Nucleus accumbens (tissue), 56 donors: ENCODE measurements around the gene HMGCL.
"Not testable (repeated sequence)": the region's sequence is repeated elsewhere in the genome, so short reads cannot be mapped to it uniquely, and the experiment has no call there.

Experiments
- DNase-seq, 56 donors: peaks; one replicate each; lab custom pipeline; 2025; lab: John Stamatoyannopoulos, UW

HMGCL gene

GRCh38 chr1:23825076-23825761, at the start of gene HMGCL:
TSS of gene HMGCL (minus strand) at chr1:23825429. CDS start at chr1:23825415, 14 bp downstream.
- peak in 55 of 56 donors; percentile 20 to 95 (median 84) for DNase-seq

DNA sequence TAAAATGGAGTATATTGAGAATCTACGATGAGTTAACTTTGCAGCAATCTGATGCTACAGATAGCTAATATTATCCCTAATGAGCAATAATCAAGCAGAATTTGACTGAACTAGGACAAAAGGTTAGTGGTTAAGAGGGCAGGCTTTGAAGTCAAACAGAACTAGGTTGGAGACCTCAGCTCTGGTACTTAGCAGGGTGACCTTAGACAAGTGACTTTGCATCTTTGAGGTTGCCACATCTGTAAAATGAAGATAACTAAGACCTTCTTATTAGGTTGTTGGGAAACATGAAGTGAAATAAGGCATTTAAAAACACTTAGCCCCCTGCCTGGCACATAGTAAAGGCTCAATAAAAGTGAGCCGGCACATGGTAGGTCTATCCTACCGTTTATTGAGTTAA, 47.2 kb upstream of the HMGCL start:
- no peak for DNase-seq

DNA sequence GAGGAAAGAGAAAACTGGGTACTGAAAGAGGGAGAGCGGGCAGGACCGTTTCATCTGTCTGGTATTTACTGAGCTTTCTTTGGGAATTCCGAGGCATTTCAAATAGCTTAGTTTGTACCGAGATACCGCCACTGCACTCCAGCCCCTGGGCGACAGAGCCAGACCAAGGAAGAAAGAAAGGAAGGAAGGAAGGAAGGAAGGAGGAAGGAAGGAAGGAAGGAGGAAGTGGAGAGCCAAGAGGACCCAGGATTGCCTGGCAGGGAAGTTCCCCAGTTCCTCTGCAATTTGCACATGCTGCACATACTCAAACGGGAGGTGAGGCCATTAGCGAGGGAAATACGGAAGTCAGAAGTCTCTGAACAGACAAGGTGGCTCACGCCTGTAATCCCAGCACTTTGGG, 43.8 kb upstream of the HMGCL start:
- DNase-seq, result peak in 1 of 56 donors; percentile 24

- DNase-seq, result peak in 8 of 56 donors; percentile 11 to 35 (median 28)
These were observed 43.4 kb upstream of the HMGCL start for GRCh38 chr1:23868557-23869016.

- DNase-seq, result peak; percentile 37 to 95 (median 86)
These were observed 42.8 kb upstream of the HMGCL start, which contains the start of gene FUCA1 for GRCh38 chr1:23867895-23868556. TSS of gene FUCA1 (minus strand) at chr1:23868290. CDS start at chr1:23868286, 4 bp downstream.

DNA sequence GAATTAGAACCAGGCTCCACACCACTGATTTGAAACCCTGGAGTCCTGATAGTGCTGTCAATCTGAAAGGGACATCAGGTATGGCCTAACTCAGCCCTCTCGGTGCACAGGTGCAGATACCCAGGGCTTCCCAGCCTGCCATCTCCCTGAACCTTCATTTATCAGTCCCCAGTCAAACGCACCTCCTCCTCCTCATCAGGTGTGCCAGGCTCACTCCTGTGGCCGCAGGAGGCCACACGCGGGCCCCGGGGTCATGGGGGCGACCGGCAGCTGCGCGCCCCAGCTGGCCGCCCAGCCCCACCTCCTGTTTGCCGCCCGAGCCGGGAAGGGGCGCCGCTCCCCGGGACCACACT, 42.3 kb upstream of the HMGCL start:
- DNase-seq, result no peak

GRCh38 chr1:23865543-23865930, 40.3 kb upstream of the HMGCL start:
- peak in 1 of 56 donors; percentile 6 for DNase-seq

GRCh38 chr1:23864801-23865542, 39.7 kb upstream of the HMGCL start:
- no peak for DNase-seq

- no peak for DNase-seq
These were observed 37.4 kb upstream of the HMGCL start for GRCh38 chr1:23862640-23863039.

GRCh38 chr1:23854568-23854967, 29.3 kb upstream of the HMGCL start:
- DNase-seq, result no peak

GRCh38 chr1:23853124-23853523, 27.9 kb upstream of the HMGCL start:
- not testable (repeated sequence) for DNase-seq

- not testable (repeated sequence) for DNase-seq
These were observed 26.2 kb upstream of the HMGCL start for GRCh38 chr1:23851406-23851805.

DNA sequence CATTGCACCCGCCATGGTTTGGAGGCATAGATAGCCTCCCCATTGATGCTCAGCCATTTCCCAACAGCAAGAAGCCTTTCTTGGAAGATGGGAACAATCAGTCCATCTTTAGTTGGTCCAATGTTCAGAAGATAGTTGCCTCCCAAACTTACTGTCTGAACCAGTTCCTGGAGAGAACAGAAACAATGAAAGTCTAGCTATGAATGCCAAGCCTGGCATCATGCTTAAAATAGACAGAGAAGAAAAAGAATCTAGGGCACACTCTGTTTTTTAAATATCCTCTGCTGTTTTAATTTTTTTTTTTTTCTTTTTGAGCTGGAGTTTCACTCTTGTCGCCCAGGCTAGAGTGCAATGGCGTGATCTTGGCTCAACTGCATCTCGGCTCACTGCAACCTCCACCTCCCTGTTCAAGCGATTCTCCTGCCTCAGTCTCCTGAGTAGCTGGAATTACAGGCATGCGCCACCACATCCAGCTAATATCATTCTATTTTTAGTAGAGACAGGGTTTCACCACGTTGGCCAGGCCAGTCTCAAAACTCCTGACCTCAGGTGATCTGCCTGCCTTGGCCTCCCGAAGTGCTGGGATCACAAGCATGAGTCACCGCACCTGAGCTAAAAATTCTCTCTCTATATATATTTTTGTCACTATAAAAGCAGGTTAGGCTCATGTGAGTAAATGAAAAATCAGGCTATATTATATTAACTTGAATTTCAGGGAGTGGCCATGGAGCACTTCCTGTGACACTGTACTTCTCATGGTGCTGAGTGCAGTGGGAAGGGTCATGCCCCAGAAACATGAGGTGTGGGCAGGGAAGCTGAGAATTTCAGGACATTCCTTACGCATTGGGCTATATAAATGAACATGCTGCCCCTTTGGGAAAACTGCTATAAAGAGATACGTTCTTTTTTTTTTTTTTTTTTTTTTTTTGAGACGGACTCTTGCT, 23.7 kb upstream of the HMGCL start:
- peak in 1 of 56 donors; percentile 3 for DNase-seq

- DNase-seq, result not testable (repeated sequence)
These were observed 22.4 kb upstream of the HMGCL start for GRCh38 chr1:23847482-23848095.

DNA sequence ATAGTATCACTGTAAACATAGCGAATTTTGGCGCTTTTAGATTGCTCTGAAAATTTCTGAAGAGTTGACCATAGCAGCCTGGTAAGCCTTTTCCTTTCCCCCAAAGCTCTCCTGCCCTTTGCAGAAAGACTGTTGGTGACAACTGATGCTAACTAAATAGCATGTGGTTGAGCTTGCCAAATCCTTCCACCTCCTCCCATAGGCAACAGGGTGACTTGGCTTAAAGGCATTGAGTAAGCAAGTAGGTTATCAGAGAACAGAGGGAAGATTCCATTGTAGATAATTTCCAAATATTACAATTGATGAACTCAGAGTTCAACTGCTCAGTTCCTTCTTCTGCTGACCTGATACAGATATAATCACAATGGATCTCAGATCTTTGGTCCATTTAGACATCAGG, 19.9 kb upstream of the HMGCL start:
- DNase-seq, result no peak

DNA sequence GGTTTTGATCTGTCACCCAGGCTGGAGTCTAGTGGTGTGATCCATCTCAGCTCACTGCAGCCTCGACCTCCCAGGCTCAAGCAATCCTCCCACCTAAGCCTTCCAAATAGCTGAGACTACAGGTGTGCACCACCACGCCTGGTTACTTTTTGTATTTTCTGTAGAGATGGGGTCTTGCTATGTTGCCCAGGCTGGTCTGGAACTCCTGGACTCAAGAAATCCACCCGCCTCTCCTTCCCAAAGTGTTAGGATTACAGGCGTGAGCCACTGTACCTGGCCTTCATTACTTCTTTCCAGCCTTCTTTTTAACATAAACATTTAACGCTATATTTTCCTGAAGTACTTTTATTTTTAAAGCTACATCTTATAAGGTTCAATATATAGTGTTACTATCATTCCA, 18.4 kb upstream of the HMGCL start:
- no peak for DNase-seq

DNA sequence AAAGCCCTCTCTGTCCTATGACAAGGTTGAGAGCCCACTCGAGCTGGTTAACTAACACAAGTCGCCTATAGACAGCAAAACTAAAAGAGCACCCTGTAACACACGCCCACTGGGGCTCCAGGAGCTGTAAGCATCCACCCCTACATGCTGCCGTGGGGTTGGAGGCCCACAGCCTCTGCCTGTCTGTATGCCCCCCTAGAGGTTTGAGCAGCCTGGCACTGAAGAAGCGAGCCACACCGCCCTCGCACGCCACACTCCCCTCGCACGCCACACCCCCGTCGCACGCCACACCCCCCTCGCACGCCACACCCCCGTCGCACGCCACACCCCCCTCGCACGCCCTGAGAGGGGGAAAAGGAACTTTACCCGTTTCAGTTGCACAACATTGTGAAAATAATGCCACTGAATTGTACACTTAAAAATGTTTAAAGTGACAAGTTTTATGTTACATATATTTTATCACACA, 13.2 kb upstream of the HMGCL start:
- peak in 33 of 56 donors; percentile 1 to 62 (median 20) for DNase-seq

DNA sequence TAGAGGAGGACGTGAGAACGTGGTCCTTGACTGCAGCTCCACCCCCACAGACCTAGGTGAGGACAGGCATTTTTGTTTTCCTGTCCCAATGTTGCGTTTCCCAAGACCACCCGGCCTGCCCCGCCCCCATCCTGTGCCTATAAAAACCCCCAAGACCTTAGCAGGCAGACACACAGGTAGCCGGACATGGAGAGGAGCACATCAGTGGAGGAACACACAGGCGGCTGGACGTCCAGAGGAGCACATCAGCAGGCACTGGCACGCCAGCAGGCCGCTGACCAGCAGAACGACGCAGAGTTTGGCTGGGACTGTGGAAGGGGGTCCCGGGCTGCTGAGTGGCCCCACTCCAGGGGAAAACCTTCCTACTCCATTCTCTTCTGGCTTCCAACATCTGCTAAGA, 12.7 kb upstream of the HMGCL start:
- no peak for DNase-seq

GRCh38 chr1:23836037-23836436, 10.8 kb upstream of the HMGCL start:
- DNase-seq, result no peak

DNA sequence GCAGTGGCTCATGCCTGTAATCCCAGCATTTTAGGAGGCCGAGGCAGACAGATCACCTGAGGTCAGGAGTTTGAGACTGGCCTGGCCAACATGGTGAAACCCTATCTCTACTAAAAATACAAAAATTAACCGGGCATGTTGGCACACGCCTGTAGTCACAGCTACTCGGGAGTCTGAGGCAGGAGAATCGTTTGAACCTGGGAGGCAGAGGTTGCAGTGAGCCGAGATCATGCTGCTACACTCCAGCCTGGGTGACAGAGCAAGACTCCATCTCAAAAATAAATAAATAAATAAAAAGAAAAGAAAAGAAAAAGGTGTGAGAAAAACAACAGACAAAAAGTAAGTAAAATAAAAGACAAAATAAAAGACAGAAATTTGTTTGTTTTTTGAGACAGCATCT, 8.9 kb upstream of the HMGCL start:
- DNase-seq, result not testable (repeated sequence)
